Suprapubic skin (tissue), 4 donors: ENCODE results near the gene FAM216B.

Experiments
- POLR2A ChIP-seq, 2 donors: fragments of 450-650 bp; IDR thresholded peaks; one replicate each; pipeline ENCODE4 v1.6.1; 2017; ENCODE audit warnings: antibody characterized with exemption in 2 of 2, mild to moderate bottlenecking in 2 of 2, moderate library complexity in 2 of 2
- POLR2AphosphoS5 ChIP-seq, 3 donors: sonication (generic); formaldehyde crosslinking; IDR thresholded peaks; one replicate each; pipeline ENCODE4 v1.6.1; 2017; ENCODE audit warnings: antibody characterized with exemption in 3 of 3
- TF ChIP-seq, protein P1 (sequence below), 2 donors: fragments of 200-600 bp in 1 of 2; fragments of 450-650 bp in 1 of 2; sonication (generic) in 1 of 2; IDR thresholded peaks; one replicate each; pipeline ENCODE4 v1.5.1; 2016 to 2019; ENCODE audit warnings: antibody characterized with exemption in 2 of 2, mild to moderate bottlenecking in 1 of 2, moderate library complexity in 1 of 2

DNA sequence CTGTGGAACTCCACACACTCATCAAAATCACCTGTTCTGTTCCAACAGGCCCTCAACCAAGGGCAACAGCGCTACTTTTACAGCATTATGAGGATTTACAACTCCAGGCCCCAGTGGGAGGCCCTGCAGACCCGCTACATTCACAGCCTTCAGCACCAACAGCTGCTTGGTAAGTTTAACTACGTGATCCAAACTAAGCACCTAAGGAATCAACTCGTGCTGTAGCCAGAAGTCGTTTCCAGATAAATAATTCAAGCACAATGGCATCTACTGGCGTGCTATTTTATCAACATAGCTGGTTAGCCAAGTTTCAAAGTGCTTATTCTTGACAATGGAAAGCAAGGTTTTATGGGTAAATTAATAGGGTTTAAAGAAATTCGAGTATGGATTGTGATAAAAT is 5.3 kb downstream of the FAM216B start:
- TF ChIP-seq, protein P1, sequence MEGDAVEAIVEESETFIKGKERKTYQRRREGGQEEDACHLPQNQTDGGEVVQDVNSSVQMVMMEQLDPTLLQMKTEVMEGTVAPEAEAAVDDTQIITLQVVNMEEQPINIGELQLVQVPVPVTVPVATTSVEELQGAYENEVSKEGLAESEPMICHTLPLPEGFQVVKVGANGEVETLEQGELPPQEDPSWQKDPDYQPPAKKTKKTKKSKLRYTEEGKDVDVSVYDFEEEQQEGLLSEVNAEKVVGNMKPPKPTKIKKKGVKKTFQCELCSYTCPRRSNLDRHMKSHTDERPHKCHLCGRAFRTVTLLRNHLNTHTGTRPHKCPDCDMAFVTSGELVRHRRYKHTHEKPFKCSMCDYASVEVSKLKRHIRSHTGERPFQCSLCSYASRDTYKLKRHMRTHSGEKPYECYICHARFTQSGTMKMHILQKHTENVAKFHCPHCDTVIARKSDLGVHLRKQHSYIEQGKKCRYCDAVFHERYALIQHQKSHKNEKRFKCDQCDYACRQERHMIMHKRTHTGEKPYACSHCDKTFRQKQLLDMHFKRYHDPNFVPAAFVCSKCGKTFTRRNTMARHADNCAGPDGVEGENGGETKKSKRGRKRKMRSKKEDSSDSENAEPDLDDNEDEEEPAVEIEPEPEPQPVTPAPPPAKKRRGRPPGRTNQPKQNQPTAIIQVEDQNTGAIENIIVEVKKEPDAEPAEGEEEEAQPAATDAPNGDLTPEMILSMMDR (IDR thresholded peaks at IDR 0.05): no peak
- TF ChIP-seq POLR2AphosphoS5 (IDR thresholded peaks at IDR 0.05): no peak
- TF ChIP-seq POLR2A (IDR thresholded peaks at IDR 0.05): no peak
